Activated CD4-positive, alpha-beta memory T cell treated with anti-CD3 and anti-CD28 coated beads, Interleukin-2, amount 10 ng/mL, durations not matched to agents 7 days and 5 days (primary cell): Measurements from ENCODE around the gene TUBA8. TPM values are rescaled to one million over a fixed set of nuclear protein-coding genes. Genes with fewer than 3 reads are reported as not detected.
A peak's percentile ranks its signal among the peaks of the same experiment; 100 is the strongest.
"Not testable (repeated sequence)": the region's sequence is repeated elsewhere in the genome, so short reads cannot be mapped to it uniquely, and the experiment has no call there.

ENCODE experiments used
- CTCF ChIA-PET: fragments of 350-600 bp; sonication (Branson Sonifier 250); formaldehyde crosslinking; loops from one replicate; lab custom pipeline; 2021; ENCODE audit warnings: antibody characterized with exemption, inconsistent platforms; lab: Charles Lee
- POLR2A ChIA-PET: fragments of 350-600 bp; sonication (Branson Sonifier 250); formaldehyde crosslinking; loops from one replicate; lab custom pipeline; 2021; ENCODE audit warnings: antibody characterized with exemption; lab: Charles Lee
- DNase-seq: peaks from one replicate; pipeline ENCODE4 v3.0.0-alpha.2; 2020
- H3K27ac Mint-ChIP-seq: one replicate; pipeline ENCODE4 v1.8.0; 2021; ENCODE audit warnings: mild to moderate bottlenecking, mixed read lengths
- H3K27me3 Mint-ChIP-seq: one replicate; pipeline ENCODE4 v1.8.0; 2021; ENCODE audit warnings: mixed read lengths
- H3K36me3 Mint-ChIP-seq: one replicate; pipeline ENCODE4 v1.8.0; 2021; ENCODE audit warnings: low read depth, mixed read lengths
- H3K4me1 Mint-ChIP-seq: one replicate; pipeline ENCODE4 v1.8.0; 2021; ENCODE audit warnings: mixed read lengths
- H3K4me3 Mint-ChIP-seq: one replicate; pipeline ENCODE4 v1.8.0; 2021; ENCODE audit warnings: mild to moderate bottlenecking, mixed read lengths
- H3K9me3 Mint-ChIP-seq: one replicate; pipeline ENCODE4 v1.8.0; 2021; ENCODE audit warnings: mixed read lengths
- total RNA-seq, 2 experiments: library from RNA; stranded (reverse); gene quantifications; one replicate each; pipeline ENCODE4 v1.2.3, GENCODE V29; 2021

TUBA8 gene
- 1 to 10 TPM in 1 of 2 experiments, under 1 TPM in 1; 0.88 to 1.4 TPM for total RNA-seq

DNA sequence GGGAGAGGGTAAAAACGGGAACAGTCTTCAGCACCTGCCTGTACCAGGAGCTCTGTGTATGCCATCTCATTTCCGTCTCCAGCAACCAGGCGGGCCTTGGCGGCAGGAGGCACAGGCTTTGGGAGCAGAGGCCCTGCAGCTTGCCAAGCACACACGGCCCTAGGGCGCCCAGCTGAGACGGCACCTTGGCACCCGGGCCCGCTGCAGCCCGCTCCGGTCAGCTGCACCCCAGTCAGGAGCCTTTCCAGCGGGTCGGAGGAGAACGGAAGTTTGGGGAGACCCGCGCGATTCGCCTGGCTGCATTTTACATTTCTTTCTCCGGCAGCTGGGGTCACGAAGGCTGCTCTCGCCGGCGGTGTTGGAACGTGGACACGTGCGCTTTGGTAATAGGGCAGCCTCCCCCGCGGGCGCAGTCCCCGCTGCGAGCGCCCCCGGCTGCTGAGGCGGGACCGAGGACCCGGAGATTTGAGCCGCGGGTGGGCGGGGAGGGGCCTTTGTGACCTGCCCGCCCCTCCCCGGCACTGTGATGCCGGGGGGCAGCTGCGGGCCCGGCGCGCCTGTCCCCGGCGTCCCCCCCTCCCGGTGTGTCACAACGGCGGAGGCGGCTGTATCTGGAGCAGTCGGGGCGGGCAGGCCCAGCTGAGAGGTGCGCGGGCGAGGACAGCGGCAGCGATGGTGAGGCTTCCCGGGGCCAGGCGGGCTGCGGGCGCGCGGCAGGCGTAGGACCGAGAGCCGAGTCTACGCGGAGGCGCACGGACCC lies at the start of gene TUBA8:
Gene TUBA8 (plus strand): TSS at position 616 of the 760 bp plus-strand sequence. CDS start 57 bp downstream, at position 673.
- H3K27ac Mint-ChIP-seq = no peak within 1 kb of the TSS
- POLR2A ChIA-PET = no interaction called here

DNA sequence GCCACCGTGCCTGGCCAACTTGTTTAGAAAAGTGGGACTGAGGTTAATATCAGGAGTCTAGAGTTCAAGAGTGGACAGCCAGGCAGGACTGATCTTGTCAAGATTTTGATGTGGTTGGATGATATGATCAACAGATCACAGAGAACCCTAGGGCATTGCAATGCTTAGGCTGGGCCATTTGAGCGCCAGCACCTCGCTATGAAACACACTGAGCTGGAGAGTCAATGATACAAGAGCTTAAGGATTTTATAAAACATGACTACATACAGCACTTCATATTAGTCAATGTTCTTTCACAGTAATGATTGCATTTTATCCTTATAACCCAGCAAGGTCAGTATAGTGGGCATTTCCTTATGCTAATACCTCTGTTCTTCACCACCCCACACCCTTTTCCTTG lies 48.2 kb upstream of the TUBA8 start:
- DNase-seq = no peak
- Mint-ChIP-seq H3K27ac (no peak overlapping the region), H3K9me3 (no peaks in the 10 kb centered on the region), H3K4me3 (no peak overlapping the region), H3K27me3 (peaks cover 43% of the 10 kb centered on the region), H3K36me3 (no peaks in the 10 kb centered on the region), H3K4me1 (no peaks in the 10 kb centered on the region)
- ChIA-PET POLR2A (interaction anchor here (1.1 to 1.2 kb wide), 2 partner anchors 10 to 16 kb away, joined by 3 read pairs; no protein-coding TSS in a partner anchor), CTCF (interaction anchor here (1.2 to 1.3 kb wide), 2 partner anchors 9 to 13 kb away, joined by 3 to 7 read pairs; no protein-coding TSS in a partner anchor)

More for the DNA sequence above, at the start of gene TUBA8:
- Mint-ChIP-seq H3K27me3 (peaks cover 38% of the 10 kb centered on the region), H3K36me3 (peaks cover 16% of the 10 kb centered on the region), H3K4me1 (peaks cover 31% of the 10 kb centered on the region), H3K4me3 (peak within 1 kb of the TSS; percentile 13), H3K9me3 (peaks cover 16% of the 10 kb centered on the region)
- no peak for DNase-seq
- CTCF ChIA-PET = no interaction called here

DNA sequence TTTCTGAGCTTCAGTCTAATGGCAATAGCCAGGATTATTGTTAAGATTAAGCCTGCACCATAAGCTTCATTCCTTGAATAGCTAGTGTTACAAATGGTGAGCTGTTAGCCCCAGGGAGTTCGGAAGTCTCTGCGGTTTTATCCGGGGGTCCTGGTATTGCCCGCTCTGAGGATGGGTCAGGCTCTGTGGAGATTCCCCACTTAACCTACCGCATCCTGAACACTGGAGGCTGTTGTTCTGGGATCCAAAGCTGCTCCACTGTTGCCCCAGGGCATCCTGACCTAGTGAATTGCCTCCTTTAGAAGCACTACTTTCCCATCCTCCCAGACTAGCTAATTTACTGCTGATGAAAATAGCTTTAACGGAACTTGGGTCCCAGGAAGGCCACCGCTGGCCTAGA lies 47.3 kb upstream of the TUBA8 start:
- no peak for DNase-seq
- H3K9me3 Mint-ChIP-seq = no peaks in the 10 kb centered on the region
- ChIA-PET POLR2A (interaction anchor here (1.1 to 1.2 kb wide), 2 partner anchors 9 to 15 kb away, joined by 3 read pairs; no protein-coding TSS in a partner anchor), CTCF (interaction anchor here (0.9 to 1.3 kb wide), 3 partner anchors 8 to 38 kb away, joined by 3 to 7 read pairs (median 3); no protein-coding TSS in a partner anchor)
- no peak overlapping the region for H3K27ac Mint-ChIP-seq
- peaks cover 51% of the 10 kb centered on the region for H3K27me3 Mint-ChIP-seq
- no peak overlapping the region for H3K4me3 Mint-ChIP-seq
- H3K36me3 Mint-ChIP-seq = no peaks in the 10 kb centered on the region
- H3K4me1 Mint-ChIP-seq = no peaks in the 10 kb centered on the region

DNA sequence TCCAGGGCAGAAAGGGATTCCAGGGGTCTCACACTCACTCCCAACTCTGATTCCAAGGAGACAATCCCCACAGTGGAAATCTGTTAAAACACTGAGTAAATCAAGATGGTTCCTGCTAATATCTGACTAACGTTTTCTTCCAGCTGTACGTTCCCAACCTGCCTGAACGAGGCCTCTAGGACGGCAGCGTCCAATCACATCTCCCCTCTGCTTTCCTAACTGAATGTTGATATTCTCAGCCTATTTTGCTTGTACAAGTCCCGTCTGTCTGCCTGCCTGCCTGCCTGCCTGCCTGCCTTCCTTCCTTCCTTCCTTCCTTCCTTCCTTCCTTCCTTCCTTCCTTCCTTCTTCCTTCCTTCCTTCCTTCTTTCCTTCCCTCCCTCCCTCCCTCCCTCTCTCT lies 46.9 kb upstream of the TUBA8 start:
- H3K4me3 Mint-ChIP-seq, DNase-seq, H3K4me1 Mint-ChIP-seq, H3K36me3 Mint-ChIP-seq, H3K27ac Mint-ChIP-seq, H3K9me3 Mint-ChIP-seq: not testable (repeated sequence)
- H3K27me3 Mint-ChIP-seq = peaks cover 54% of the 10 kb centered on the region
- POLR2A ChIA-PET = interaction anchor here (1.2 kb wide), 1 partner anchor 15 kb away, joined by 3 read pairs; no protein-coding TSS in a partner anchor
- CTCF ChIA-PET = interaction anchor here (0.9 to 1.3 kb wide), 2 partner anchors 12 to 38 kb away, joined by 3 to 7 read pairs; no protein-coding TSS in a partner anchor

DNA sequence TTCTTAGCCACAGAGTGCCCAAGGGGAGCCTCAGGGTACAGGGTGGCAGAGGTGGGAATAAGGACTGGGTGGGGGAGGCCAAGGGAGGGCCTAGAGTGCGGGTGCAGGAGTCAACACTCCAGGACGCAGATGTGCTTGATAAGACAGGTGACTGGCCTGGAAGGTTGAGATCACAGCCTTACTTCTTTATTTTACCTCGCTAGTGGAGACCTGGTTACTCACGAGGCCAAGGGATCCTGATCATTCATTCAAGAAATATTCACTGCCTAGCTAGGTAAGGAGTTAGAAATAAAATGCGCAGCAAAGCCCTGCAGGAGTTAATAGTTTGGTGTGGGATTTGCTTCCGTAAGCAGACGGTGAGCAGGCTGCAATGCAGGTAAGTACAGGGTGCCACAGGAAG lies 46.0 kb upstream of the TUBA8 start:
- no peaks in the 10 kb centered on the region for H3K9me3 Mint-ChIP-seq
- H3K4me1 Mint-ChIP-seq = no peaks in the 10 kb centered on the region
- POLR2A ChIA-PET = interaction anchor here (1.1 to 1.2 kb wide), 2 partner anchors 12 to 13 kb away, joined by 3 to 4 read pairs; partner anchors contain the start of gene PEX26
- H3K36me3 Mint-ChIP-seq = no peaks in the 10 kb centered on the region
- DNase-seq = no peak
- no peak overlapping the region for H3K4me3 Mint-ChIP-seq
- peaks cover 55% of the 10 kb centered on the region for H3K27me3 Mint-ChIP-seq
- CTCF ChIA-PET = interaction anchor here (0.7 to 2.4 kb wide), 3 partner anchors 11 to 302 kb away, joined by 4 to 7 read pairs (median 6); no protein-coding TSS in a partner anchor
- no peak overlapping the region for H3K27ac Mint-ChIP-seq

DNA sequence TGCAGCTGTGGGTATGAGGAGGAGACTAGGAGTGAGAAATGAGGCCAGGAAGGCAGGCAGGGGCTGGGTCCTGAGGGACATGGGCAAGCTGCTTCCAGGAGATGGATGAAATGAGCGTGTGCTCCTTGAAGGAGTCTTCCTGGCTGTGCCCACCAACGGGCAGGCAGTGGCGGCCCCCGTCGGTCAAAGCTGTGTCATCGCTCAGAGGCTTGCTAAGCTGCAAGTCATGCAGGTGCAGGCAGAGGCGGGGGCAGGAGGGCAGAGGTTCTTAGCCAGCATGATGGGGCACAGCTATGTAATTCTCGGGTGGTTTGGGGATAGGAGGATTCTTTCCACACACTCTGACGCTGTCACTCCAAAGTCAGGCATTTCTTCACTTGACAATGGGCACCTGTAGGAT lies 45.4 kb upstream of the TUBA8 start:
- H3K4me1 Mint-ChIP-seq = no peaks in the 10 kb centered on the region
- peaks cover 54% of the 10 kb centered on the region for H3K27me3 Mint-ChIP-seq
- H3K27ac Mint-ChIP-seq = no peak overlapping the region
- no peak for DNase-seq
- no peaks in the 10 kb centered on the region for H3K36me3 Mint-ChIP-seq
- no peaks in the 10 kb centered on the region for H3K9me3 Mint-ChIP-seq
- POLR2A ChIA-PET = interaction anchor here (1.1 to 1.2 kb wide), 2 partner anchors 11 to 13 kb away, joined by 3 to 4 read pairs; partner anchors contain the start of gene PEX26
- CTCF ChIA-PET = interaction anchor here (0.7 to 2.4 kb wide), 3 partner anchors 11 to 302 kb away, joined by 4 to 7 read pairs (median 6); no protein-coding TSS in a partner anchor
- no peak overlapping the region for H3K4me3 Mint-ChIP-seq

DNA sequence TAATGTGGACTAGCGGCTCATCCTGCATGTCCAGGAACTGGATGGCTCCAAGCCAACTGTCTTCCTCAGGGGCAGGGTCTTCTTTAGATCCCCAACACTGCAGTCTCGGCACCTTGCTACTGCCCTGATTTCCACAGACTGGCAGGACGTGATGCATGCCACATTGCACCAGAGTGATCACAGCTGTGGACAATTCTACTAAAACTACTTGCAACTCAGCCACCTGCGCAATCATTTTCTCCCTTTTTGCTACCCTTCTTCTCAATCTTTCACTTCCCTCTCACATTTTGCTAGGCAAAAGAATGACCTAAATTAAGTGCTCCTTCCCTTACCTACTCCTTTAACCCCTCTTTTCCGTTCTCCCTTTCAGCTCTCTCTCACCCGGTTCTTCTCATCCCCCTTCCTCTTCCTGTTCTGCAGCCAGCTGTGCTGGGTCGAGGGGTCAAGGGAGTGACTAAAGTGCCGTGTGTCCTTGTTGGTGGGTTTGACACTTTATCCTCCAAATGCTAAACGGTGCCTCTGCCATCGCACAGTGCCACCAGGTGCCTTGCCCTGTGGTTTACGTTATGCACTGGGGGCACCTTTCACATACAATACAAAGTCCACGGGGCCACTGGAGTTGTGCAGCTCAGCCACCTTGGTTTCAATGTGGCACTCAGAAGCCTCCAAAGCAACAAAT lies 44.3 kb upstream of the TUBA8 start:
- ChIA-PET POLR2A (no interaction called here), CTCF (interaction anchor here (1.7 to 2.4 kb wide), 2 partner anchors 10 to 236 kb away, joined by 6 to 7 read pairs; no protein-coding TSS in a partner anchor)
- DNase-seq = no peak
- H3K36me3 Mint-ChIP-seq = no peaks in the 10 kb centered on the region
- H3K27ac Mint-ChIP-seq = no peak overlapping the region
- H3K4me3 Mint-ChIP-seq = no peak overlapping the region
- no peaks in the 10 kb centered on the region for H3K4me1 Mint-ChIP-seq
- H3K27me3 Mint-ChIP-seq = peaks cover 51% of the 10 kb centered on the region
- H3K9me3 Mint-ChIP-seq = no peaks in the 10 kb centered on the region

DNA sequence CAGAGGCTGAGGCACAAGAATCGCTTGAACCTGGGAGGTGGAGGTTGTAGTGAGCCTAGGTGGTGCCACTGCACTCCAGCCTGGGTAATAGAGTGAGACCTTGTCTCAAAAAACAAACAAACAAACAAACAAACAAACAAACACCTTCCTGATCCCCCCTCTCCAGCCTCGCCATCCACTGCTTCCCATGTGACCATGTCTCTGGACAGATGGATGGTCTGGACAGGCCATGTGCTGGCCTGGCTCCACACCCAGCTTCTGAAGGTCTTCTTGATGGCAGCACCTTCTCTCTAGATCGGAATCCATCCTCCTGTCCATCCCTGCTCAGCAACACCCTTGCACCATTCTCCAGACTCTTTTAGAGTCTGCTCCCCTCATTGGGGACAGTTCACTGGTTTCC lies 43.5 kb upstream of the TUBA8 start:
- DNase-seq = no peak
- Mint-ChIP-seq H3K4me1 (no peaks in the 10 kb centered on the region), H3K36me3 (no peaks in the 10 kb centered on the region), H3K27ac (no peak overlapping the region), H3K4me3 (no peak overlapping the region), H3K27me3 (peaks cover 50% of the 10 kb centered on the region), H3K9me3 (no peaks in the 10 kb centered on the region)
- CTCF ChIA-PET = no interaction called here
- POLR2A ChIA-PET = no interaction called here

DNA sequence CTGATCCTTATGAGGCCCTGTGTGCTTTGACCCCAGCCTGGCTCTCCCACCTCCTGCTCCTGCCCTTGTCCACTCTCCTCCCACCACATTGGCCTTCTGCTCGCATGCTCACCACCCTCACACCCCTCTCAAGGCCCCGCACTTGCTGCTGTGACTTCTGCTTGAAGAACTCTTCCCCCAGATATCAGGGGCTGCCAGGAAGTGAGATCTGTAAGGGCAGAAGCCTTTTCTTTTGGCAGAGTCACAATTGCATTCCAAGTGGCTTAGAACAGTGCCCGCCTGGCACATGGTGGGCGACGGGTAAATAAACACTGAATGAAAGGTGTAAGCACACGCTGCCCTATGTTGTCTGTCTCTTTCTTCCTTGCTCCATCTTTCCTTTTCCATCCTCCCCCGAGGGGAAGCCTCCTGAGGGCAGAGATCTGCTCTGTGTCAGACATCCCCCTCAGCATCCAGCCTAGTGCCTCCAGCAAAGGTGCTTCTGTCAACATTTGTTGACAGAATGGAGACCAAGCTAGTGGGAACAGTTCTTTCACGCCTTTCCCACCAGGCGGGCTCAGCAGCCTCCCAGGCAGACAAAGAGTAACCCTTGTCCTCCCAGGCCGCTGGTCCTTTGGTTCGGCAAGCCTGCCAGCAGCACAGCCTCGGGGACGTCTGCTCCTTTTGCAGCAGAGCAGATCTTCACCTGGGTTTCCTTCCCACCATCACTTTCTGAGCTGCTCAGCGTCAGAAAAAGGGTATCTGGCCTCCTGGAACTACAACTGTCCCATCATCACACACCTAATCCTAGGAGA lies 42.9 kb upstream of the TUBA8 start:
- POLR2A ChIA-PET = no interaction called here
- peaks cover 50% of the 10 kb centered on the region for H3K27me3 Mint-ChIP-seq
- no peak overlapping the region for H3K4me3 Mint-ChIP-seq
- H3K36me3 Mint-ChIP-seq = no peaks in the 10 kb centered on the region
- no peak for DNase-seq
- no peak overlapping the region for H3K27ac Mint-ChIP-seq
- no peaks in the 10 kb centered on the region for H3K4me1 Mint-ChIP-seq
- no peaks in the 10 kb centered on the region for H3K9me3 Mint-ChIP-seq
- CTCF ChIA-PET = interaction anchor here (1.3 kb wide), 1 partner anchor 10 kb away, joined by 5 read pairs; the partner anchor contains the start of gene PEX26

DNA sequence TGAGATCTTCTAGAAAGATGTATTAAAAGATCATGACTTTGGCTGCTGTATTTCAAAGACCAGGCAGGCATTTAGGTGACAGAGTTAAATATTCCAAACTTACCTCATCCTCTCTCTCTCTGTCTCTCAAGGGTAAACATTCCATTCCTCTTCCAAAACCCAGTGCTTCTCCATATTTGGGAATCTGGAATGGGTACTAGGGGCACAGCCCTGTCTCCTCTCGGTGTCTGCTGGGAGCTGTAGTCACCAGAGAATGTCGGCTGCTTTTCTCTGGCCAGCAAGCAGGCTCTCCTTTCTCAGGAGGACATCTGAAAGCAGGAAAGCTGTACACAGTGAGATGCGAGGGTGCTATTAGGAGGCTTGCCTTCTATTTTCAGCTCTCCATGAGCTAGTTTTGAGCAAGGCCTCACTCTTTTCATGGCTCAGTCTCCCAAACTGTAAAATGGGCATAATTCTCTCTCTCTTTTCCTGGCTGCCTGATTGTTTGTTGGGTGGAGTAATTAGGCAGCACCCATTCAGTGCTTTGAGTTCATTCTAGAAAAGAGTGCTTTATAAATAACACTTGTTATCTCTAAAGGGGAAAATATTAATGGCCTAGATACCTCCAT lies 42.1 kb upstream of the TUBA8 start:
- POLR2A ChIA-PET = no interaction called here
- CTCF ChIA-PET = interaction anchor here (1.3 kb wide), 1 partner anchor 9 kb away, joined by 5 read pairs; the partner anchor contains the start of gene PEX26
- H3K9me3 Mint-ChIP-seq = no peaks in the 10 kb centered on the region

DNA sequence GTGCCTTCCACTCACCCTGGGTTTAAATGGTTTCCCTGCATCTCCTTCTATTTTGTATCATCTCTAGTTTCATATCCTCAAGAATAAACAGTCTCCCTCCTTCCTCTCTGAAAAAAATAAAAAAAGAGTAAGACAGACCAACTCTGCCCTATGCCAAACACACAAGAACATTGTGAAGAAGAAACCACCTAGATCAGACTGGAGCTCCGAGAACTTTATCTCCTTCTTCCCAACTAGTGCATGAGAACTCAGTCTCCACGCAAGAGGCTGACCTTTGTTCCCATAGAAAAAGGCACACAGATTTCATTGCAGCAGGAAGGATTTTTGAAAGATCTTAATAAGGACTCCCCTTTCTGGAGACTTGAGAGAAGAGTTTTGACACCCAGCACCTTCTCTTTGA lies 41.6 kb upstream of the TUBA8 start:
- H3K4me3 Mint-ChIP-seq = no peak overlapping the region
- CTCF ChIA-PET = interaction anchor here (1.3 kb wide), 1 partner anchor 9 kb away, joined by 5 read pairs; the partner anchor contains the start of gene PEX26
- no peak for DNase-seq
- H3K9me3 Mint-ChIP-seq = no peaks in the 10 kb centered on the region
- H3K4me1 Mint-ChIP-seq = no peaks in the 10 kb centered on the region
- POLR2A ChIA-PET = no interaction called here
- H3K27me3 Mint-ChIP-seq = peaks cover 50% of the 10 kb centered on the region
- no peak overlapping the region for H3K27ac Mint-ChIP-seq
- no peaks in the 10 kb centered on the region for H3K36me3 Mint-ChIP-seq

More for the DNA sequence above, 42.1 kb upstream of the TUBA8 start:
- Mint-ChIP-seq H3K4me1 (no peaks in the 10 kb centered on the region), H3K4me3 (no peak overlapping the region), H3K27ac (no peak overlapping the region), H3K36me3 (no peaks in the 10 kb centered on the region), H3K27me3 (peaks cover 50% of the 10 kb centered on the region)
- DNase-seq = no peak

DNA sequence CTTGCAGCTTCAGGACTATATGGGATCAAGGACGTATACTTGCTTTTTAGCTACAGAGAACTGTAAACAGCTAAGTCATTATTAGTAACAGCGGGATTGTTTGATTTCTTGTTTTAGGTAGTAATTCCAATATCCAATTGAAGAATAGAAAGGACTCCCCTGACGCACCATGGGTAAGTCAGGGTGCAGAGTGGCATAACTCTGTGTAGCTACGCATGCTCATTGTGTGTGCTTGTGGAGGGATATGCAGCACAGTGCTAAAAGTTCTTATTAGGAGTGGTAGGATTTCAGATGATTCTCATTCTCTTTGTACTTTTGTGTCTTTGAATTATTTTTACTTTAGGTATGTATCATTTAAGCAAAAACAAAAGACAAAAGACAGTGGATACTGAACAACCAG lies 40.6 kb upstream of the TUBA8 start:
- no peak for DNase-seq
- H3K27ac Mint-ChIP-seq = no peak overlapping the region
- H3K4me3 Mint-ChIP-seq = no peak overlapping the region
- no peaks in the 10 kb centered on the region for H3K9me3 Mint-ChIP-seq
- no peaks in the 10 kb centered on the region for H3K36me3 Mint-ChIP-seq
- ChIA-PET CTCF (no interaction called here), POLR2A (no interaction called here)
- H3K27me3 Mint-ChIP-seq = peaks cover 43% of the 10 kb centered on the region
- no peaks in the 10 kb centered on the region for H3K4me1 Mint-ChIP-seq
